ENCODE measurements around the gene FMN1. TPM values are rescaled to one million over a fixed set of nuclear protein-coding genes. Genes with fewer than 3 reads are reported as not detected.
"Not testable (repeated sequence)": the region's sequence is repeated elsewhere in the genome, so short reads cannot be mapped to it uniquely, and the experiment has no call there.

FMN1 gene
- polyA plus RNA-seq, 1 donor from 2014 or later = 0.40 TPM

DNA sequence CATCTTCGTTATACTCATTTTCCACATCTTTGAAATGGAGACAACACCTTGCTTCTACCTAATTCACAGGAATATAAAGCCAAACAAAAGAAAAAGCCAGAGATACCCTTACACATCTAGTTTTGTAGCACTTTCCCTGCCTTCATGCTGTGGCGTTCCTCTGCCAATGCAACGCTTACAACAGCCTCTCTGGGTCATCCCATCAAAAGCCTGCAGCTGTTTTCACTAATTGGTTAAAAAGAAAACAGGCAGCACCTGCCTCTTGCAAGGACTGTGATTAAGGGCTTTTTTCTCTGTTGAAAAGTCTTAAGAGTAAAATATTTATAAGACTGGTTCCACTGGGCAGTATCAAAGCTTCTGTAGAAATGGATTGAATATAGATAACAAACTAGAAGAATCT is 120.3 kb downstream of the FMN1 start:
- Histone ChIP-seq H4K20me1 (ENCODE audit: insufficient read depth) (no peaks in the 10 kb centered on the region), H3K27me3 (ENCODE audit: insufficient read depth, low read depth, low read length) (no peaks in the 10 kb centered on the region), H3K79me2 (replicated peaks; ENCODE audit: insufficient read depth, low read length) (no peaks in the 10 kb centered on the region), H3K27ac (ENCODE audit: low read length) (no peak overlapping the region), H3K9me2 (ENCODE audit: insufficient read depth, low read length) (no peaks in the 10 kb centered on the region), H3K9me3 (ENCODE audit: low read length) (no peaks in the 10 kb centered on the region), H3K36me3 (ENCODE audit: insufficient read depth, low read length) (no peaks in the 10 kb centered on the region), H3F3A (ENCODE audit: insufficient read depth, low read length, poor library complexity, severe bottlenecking) (no peaks in the 10 kb centered on the region), H3K4me3 (ENCODE audit: low read length) (no peak overlapping the region), H3K9ac (ENCODE audit: low read length) (no peak overlapping the region), H3K4me2 (ENCODE audit: low read length) (no peak overlapping the region), H2AFZ (ENCODE audit: low read depth, low read length) (no peak overlapping the region)
- no peak for TF ChIP-seq EP300 (conservative IDR thresholded peaks at IDR 0.05; ENCODE audit: poor library complexity, severe bottlenecking)
- TF ChIP-seq, protein P1, sequence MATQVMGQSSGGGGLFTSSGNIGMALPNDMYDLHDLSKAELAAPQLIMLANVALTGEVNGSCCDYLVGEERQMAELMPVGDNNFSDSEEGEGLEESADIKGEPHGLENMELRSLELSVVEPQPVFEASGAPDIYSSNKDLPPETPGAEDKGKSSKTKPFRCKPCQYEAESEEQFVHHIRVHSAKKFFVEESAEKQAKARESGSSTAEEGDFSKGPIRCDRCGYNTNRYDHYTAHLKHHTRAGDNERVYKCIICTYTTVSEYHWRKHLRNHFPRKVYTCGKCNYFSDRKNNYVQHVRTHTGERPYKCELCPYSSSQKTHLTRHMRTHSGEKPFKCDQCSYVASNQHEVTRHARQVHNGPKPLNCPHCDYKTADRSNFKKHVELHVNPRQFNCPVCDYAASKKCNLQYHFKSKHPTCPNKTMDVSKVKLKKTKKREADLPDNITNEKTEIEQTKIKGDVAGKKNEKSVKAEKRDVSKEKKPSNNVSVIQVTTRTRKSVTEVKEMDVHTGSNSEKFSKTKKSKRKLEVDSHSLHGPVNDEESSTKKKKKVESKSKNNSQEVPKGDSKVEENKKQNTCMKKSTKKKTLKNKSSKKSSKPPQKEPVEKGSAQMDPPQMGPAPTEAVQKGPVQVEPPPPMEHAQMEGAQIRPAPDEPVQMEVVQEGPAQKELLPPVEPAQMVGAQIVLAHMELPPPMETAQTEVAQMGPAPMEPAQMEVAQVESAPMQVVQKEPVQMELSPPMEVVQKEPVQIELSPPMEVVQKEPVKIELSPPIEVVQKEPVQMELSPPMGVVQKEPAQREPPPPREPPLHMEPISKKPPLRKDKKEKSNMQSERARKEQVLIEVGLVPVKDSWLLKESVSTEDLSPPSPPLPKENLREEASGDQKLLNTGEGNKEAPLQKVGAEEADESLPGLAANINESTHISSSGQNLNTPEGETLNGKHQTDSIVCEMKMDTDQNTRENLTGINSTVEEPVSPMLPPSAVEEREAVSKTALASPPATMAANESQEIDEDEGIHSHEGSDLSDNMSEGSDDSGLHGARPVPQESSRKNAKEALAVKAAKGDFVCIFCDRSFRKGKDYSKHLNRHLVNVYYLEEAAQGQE (IDR thresholded peaks at IDR 0.05; ENCODE audit: borderline replicate concordance) = no peak
- TF ChIP-seq RAD21 (conservative IDR thresholded peaks at IDR 0.05) = no peak
- no peak for TF ChIP-seq SMC3 (conservative IDR thresholded peaks at IDR 0.05; ENCODE audit: poor library complexity)
- TF ChIP-seq TAF1 (IDR thresholded peaks at IDR 0.05; ENCODE audit: low read depth) = no peak
- TF ChIP-seq POLR2AphosphoS5 (IDR thresholded peaks at IDR 0.05) = no peak
- TF ChIP-seq EZH2 (IDR thresholded peaks at IDR 0.05; ENCODE audit: borderline replicate concordance, insufficient read depth, low read length, poor library complexity, severe bottlenecking) = no peak
- TF ChIP-seq, protein P2, sequence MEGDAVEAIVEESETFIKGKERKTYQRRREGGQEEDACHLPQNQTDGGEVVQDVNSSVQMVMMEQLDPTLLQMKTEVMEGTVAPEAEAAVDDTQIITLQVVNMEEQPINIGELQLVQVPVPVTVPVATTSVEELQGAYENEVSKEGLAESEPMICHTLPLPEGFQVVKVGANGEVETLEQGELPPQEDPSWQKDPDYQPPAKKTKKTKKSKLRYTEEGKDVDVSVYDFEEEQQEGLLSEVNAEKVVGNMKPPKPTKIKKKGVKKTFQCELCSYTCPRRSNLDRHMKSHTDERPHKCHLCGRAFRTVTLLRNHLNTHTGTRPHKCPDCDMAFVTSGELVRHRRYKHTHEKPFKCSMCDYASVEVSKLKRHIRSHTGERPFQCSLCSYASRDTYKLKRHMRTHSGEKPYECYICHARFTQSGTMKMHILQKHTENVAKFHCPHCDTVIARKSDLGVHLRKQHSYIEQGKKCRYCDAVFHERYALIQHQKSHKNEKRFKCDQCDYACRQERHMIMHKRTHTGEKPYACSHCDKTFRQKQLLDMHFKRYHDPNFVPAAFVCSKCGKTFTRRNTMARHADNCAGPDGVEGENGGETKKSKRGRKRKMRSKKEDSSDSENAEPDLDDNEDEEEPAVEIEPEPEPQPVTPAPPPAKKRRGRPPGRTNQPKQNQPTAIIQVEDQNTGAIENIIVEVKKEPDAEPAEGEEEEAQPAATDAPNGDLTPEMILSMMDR (IDR thresholded peaks at IDR 0.05; ENCODE audit: poor library complexity, severe bottlenecking) = no peak
- TF ChIP-seq MXI1 (conservative IDR thresholded peaks at IDR 0.05; ENCODE audit: poor library complexity, severe bottlenecking) = no peak

DNA sequence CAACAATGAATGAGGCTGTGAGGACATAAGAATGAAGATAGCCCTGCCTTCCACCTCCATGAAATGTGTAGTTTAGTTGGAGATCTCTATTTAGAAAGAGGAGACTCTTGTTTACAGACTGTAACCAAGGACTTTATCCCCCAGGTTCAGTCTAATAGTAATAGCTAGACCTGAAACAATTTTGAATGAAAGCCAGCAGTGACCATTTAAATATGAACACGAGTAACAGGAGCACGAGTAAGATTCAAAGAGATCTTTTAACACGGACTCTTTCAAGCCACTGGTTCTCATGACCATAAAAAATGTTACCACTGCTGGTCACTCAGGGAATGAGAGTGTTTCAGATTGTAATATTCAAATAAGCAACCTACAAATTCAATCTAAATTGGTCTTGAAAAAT is 123.1 kb downstream of the FMN1 start:
- Histone ChIP-seq H3K4me3 (ENCODE audit: low read length) (no peak overlapping the region), H3F3A (ENCODE audit: insufficient read depth, low read length, poor library complexity, severe bottlenecking) (no peaks in the 10 kb centered on the region), H2AFZ (ENCODE audit: low read depth, low read length) (no peak overlapping the region), H3K4me2 (ENCODE audit: low read length) (no peak overlapping the region), H3K27me3 (ENCODE audit: insufficient read depth, low read depth, low read length) (no peaks in the 10 kb centered on the region), H3K9me2 (ENCODE audit: insufficient read depth, low read length) (no peaks in the 10 kb centered on the region), H3K36me3 (ENCODE audit: insufficient read depth, low read length) (no peaks in the 10 kb centered on the region), H3K9ac (ENCODE audit: low read length) (no peak overlapping the region), H4K20me1 (ENCODE audit: insufficient read depth) (no peaks in the 10 kb centered on the region), H3K27ac (ENCODE audit: low read length) (no peak overlapping the region), H3K79me2 (replicated peaks; ENCODE audit: insufficient read depth, low read length) (no peaks in the 10 kb centered on the region), H3K9me3 (ENCODE audit: low read length) (no peaks in the 10 kb centered on the region)
- TF ChIP-seq, protein P1 (IDR thresholded peaks at IDR 0.05; ENCODE audit: borderline replicate concordance) = no peak
- no peak for TF ChIP-seq RAD21 (conservative IDR thresholded peaks at IDR 0.05)
- TF ChIP-seq MXI1 (conservative IDR thresholded peaks at IDR 0.05; ENCODE audit: poor library complexity, severe bottlenecking) = no peak
- no peak for TF ChIP-seq SMC3 (conservative IDR thresholded peaks at IDR 0.05; ENCODE audit: poor library complexity)
- no peak for TF ChIP-seq EP300 (conservative IDR thresholded peaks at IDR 0.05; ENCODE audit: poor library complexity, severe bottlenecking)
- no peak for TF ChIP-seq POLR2AphosphoS5 (IDR thresholded peaks at IDR 0.05)
- TF ChIP-seq TAF1 (IDR thresholded peaks at IDR 0.05; ENCODE audit: low read depth) = no peak
- TF ChIP-seq EZH2 (IDR thresholded peaks at IDR 0.05; ENCODE audit: borderline replicate concordance, insufficient read depth, low read length, poor library complexity, severe bottlenecking) = no peak
- TF ChIP-seq, protein P2 (IDR thresholded peaks at IDR 0.05; ENCODE audit: poor library complexity, severe bottlenecking) = no peak

DNA sequence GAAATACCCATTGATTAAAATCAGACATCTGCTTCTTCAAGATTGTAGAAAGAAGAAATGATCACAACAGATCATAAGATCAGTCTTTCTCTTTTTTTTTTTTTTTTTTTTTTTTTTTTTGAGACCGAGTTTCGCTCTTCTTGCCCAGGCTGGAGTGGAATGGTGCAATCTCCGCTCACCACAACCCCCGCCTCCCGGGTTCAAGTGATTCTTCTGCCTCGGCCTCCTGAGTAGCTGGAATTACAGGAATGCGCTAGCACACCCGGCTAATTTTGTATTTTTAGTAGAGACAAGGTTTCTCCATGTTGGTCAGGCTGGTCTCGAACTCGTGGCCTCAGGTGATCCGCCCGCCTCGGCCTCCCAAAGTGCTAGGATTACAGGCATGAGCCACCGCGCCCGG is 124.6 kb downstream of the FMN1 start:
- H3K27me3 ChIP-seq (ENCODE audit: insufficient read depth, low read depth, low read length); H3K9me3 ChIP-seq (ENCODE audit: low read length); H3K9me2 ChIP-seq (ENCODE audit: insufficient read depth, low read length); H2AFZ ChIP-seq (ENCODE audit: low read depth, low read length); H3F3A ChIP-seq (ENCODE audit: insufficient read depth, low read length, poor library complexity, severe bottlenecking); H3K79me2 ChIP-seq (replicated peaks; ENCODE audit: insufficient read depth, low read length); H3K36me3 ChIP-seq (ENCODE audit: insufficient read depth, low read length); H3K4me3 ChIP-seq (ENCODE audit: low read length); H4K20me1 ChIP-seq (ENCODE audit: insufficient read depth); H3K27ac ChIP-seq (ENCODE audit: low read length); H3K4me2 ChIP-seq (ENCODE audit: low read length); H3K9ac ChIP-seq (ENCODE audit: low read length): not testable (repeated sequence)
